D341Med (cell line): ENCODE data around the gene C2CD3.

Source experiments
- DNase-seq: peaks from one replicate; pipeline ENCODE4 v3.0.0; 2012; ENCODE audit warnings: low spot score

Gene C2CD3

DNA sequence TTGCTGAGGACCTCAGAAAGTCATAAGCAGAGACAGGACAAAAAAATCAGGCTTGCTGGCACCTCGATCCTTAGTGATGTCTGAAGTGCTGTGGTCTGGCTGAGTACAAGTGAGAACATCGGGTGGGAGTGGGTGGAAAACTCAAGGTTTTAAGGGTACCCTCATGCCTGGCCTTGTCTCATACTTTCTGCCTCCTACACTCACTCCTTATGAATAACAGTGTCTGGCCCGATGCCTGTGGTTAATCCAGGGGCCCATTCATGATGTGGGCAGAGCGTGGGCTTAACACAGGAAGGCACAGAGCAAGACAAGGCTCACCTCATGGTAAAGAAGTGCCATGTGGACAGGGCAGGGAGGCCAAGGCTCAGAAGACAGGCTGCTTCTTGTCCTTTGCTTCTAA, 150.9 kb downstream of the C2CD3 start:
- DNase-seq, result no peak

DNA sequence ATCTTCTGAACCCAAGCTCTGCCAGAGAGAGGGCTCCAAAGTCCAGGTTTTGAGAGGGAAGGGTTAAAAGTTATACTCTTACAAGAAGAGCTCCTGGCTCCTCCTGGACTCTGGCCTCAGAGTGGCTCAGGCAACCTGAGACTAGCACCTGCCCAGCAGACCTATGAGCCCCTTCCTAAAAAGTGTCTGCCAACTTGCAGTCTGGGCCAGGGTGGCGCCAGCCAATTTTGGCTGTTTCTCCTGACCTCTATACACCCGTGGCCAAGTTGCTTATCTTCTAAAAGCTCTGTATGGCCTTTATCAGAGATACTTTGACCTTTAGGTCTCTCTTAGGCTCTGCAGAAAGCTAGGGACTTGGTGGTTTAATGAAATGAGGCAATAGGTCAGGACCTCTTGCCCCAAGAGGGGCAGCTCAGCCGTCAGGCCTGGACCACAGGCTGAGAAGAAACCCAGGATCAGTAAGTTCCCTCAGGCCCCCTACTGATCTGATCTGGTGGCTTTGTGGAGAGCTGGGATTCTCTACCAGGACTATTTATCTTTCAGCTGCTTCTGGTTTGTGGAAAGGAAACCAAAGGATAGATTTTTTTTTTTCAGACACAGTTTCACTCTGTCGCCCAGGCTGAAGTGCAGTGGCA, 151.6 kb downstream of the C2CD3 start:
- DNase-seq, result no peak

DNA sequence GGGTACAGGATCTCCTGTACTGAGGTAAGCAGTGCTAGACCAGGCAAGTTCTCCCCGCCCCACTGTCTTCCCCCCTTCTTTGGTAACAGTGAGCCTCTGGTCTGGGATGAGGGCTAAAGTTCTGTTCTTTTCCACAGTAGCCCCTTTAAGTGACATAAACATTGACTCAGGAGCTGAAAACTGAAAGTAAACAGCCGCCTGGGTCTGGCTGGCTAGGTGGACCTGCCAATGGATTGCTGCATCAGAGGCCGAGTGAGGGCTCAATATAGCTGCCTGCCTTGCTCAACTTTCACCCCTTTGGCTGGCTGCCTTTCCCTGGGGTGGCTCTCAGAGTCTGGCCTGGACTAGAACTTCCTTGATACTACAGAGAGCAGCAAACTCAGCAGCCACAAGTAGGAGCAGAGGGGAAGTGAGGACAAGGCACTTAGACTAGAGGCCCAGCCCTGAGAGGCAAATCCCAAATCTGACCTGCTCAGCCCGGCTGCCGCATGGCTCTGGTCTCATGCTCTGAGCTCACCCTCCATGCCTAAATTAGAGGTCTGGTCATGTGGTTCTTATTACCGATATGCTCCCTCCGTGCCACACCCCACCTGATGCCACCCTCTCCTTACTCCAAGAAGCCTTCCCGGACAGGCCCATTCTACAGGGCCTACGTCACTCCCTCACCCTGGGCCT, 152.3 kb downstream of the C2CD3 start:
- no peak for DNase-seq

DNA sequence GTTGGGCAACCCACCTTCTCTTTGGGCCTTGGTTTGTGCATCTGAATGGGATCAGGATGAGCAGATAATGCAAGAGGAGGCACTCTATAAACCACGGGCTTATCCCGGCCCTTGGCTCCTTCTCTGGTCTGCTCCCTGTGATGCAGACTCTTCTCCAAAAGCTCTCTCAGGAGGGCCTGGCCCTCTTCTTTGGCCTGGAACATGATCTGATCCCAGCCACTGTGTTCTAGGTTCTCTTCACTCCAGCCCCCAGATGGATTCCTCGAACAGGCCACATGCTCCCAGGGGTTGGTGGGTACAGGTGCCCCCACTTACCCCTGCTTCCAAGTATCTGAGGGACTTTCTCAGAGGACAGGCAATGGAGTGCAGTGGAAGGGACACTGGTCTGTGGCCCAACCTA, 153.2 kb downstream of the C2CD3 start:
- DNase-seq, result no peak

DNA sequence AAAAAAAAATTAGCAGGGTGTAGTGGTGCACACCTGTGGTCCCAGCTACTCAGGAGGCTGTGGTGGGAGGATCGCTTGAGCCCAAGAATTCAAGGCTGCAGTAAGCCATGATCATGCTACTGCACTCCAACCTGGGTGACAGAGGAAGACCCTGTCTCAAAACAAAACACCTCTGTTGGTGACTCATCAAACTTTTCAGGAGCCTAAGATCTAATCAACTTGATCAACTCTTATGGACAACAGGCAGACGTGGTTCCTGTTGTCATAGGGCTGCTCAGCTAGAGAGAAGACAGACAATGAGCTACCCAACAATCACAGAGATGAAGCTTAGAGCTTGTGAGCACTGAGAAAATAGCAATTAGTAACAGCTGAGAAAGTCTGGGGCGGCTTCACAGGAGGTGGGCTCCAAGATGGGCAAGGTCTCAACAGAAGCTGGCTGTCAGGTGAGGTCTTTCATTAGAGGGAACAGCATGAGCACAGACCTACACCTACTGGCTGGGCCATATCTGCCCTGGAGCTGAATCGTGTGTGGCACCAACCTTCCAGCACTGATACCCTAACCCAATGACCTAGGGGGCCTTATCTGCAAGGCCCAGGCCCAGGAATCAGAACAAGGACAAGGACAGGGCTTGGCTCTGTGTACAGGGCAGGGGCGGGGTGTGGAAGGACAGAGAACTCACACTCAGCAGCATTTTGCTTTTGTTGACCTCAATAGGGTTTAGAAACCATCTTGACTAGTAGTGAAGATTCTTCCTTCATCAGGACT, 154.7 kb downstream of the C2CD3 start:
- DNase-seq, result no peak

DNA sequence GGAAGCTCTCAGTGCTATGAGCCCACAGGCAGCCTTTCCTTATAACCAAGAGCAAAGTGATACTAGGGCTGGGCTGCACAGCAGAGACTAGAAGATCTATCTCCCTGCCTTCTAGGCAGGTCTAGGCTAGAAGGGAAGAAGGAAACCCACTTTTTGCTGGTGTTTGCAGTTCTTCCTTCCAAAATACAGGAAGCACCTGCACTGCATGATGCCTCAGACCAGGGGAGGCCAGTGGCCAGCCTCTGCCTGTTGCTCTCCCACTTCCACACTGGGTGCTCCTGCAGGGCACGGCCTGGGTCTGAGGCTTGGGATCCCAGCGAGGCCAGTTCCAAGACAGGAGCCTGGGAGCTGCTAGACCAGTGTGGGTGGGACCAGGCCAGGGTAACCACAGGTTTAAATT, 155.9 kb downstream of the C2CD3 start:
- DNase-seq, result no peak

DNA sequence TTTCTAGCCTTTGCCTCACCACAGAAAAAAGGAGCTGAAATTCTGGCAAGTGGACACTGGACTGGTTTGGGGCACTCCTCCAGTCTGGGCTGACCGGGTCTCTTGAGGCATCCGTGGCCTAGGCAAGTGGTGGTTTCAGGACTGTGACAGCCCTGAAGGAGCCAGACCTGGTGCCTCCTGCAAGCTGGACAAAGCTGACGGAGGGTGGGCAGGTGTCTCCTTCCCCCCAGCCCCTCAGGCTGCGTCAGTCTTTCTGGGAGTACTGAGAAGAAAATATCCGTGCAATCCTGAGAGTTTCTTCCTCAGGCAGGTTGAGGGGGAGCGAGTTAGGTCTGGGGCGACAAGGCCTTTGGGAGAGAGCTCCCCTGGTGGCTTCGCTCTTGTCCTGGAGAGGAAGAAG, 157.7 kb downstream of the C2CD3 start:
- no peak for DNase-seq

DNA sequence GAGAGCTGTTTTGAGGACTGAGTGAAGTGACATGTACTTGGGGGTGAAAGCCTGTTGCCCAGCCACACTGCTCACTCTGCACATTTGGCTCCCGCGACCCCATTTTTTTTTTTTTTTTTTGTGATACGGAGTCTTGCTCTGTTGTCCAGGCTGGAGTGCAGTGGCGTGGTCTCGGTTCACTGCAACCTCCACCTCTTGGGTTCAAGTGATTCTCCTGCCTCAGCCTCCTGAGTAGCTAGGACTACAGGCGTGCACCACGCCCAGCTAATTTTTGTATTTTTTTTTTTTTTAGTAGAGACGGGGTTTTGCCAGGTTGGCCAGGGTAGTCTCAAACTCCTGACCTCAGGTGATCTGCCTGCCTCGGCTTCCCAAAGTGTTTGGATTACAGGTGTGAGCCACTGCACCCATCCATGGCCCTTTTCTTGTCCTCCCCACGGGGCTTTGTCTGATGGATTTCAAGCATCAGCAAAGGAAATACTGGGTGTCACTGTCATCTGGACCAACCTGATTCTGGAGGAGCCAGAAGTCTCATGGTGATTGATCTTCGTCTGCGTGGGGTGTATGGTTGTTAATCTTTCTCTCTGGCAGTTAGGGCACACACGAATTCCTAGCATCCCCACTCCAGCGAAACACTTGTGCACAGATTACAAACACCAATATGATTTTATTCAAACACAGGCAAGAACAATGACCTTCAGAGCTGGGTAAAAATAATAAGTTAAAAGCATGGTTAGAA, 158.6 kb downstream of the C2CD3 start:
- DNase-seq, result no peak

DNA sequence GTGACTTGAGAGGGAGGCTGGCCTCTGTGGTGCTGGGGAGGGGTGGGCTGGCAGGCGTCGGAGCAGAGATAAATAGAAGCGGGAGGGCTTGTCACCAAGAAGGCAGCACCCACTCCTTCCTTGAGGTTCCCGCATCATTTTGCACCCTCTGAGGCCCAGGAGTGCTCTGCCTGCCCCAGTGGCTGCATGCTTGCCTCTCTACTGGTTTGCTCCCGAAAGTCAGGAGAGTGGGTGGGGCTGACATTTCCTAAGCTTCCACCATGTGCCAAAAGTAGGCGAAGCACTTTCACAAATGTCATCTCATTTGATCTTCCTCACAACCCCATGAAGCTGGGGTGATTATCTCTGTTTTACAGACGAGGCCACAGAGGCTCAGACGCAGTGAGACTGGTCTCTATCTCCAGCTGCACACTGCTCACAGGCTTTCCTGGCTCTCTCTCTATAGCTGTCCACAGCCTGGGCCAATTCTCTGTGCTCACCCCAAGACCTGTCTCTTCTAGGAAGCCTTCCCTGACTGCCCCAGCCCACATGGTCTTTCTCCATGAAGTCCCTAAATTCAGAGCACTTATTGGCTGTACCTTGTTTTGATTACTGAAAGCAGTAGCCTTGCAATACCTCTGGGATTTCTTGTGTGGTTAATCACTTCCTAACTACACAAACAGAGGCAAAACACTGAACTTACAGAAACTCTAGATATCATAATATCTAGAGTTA, 159.3 kb downstream of the C2CD3 start:
- no peak for DNase-seq

DNA sequence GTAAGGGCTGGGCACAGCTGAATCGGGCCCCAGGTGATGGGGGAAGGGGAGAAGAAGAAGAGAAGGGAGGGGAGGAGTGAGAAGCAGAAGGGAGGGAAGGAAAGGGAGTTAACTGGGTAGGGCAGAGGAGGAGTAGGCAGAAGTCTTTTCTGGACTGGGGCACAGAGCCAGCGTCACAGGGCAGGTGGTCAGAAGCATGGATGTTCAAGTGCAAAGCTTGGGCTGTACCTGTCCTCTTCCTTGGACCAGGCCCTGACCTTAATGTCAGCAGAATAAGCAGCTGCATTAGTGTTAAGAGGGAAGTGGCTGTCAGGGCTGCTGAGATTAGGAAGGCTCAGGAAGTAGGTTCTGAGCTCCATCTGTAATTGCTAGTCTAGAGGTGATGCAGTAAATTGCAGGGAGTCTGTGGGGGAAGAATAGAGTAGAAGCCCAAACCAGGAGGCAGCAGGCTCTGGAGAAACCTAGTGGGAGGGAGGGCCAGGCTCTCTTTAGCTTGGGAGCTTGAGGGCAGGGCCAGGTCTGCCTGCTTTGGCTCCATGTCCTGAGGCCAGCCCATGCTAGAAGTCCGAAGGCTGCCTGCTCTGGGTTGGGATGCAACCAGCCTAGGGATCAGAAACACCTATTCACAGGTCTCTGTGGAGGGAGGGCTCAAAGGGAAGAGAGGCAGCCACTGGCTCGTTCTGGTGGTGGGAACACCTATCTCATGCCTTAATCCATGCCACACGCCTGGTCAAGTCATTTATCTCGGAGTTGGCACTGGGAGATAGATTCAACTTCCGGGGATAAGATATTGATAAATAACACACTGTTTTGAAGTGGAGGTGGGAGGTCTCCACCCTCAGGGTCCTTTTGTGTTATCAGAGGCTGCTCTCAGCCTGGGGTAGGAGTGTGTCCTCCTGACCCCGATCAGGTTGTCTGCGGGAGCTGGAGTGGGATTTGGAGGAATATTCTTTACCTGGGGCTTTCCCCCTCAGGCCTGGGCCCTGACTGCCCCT, 160.2 kb downstream of the C2CD3 start:
- DNase-seq, result no peak

DNA sequence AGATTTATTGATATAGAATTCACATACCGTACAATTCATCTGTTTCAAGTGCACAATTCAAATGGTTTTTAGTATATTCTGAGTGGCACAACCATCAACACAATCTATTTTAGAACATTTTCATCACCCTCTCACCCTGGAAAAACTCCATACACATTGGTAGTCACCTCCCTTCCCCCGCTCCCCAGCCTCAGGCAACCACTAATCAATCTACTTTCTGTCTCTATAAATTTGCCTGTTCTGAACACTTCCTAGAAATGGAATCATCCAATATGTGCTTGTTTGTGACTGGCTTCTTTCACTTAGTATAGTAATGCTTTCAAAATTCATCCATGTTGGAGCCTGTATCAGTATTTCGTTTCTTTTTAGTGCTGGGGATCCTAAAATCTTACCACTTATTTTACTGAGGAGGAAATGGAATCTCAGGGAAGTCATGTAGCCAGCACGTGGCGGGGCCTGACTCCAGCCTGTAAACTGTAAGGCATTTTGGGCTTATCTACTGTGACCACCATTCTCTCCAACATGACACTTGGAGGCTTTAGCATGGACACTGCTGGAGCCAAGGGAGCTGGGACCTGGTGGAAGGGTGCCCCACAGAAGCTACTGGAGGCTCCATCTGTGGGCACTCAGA, 161.0 kb downstream of the C2CD3 start:
- no peak for DNase-seq

DNA sequence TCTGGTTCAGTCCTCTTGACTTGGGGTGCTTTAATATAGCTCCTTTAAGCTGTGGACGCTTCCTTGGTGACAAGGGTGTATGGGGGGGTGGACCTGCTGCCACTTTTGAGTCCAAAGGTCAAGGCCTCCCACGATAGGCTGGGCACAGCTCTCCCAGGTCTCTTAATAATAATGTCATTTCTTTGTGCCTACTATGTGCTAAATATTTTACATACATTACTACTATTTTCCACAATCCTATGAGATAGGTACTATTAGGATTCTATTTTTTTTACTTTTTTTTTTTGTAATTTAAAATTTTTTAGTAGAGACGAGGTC, 161.6 kb downstream of the C2CD3 start:
- no peak for DNase-seq

DNA sequence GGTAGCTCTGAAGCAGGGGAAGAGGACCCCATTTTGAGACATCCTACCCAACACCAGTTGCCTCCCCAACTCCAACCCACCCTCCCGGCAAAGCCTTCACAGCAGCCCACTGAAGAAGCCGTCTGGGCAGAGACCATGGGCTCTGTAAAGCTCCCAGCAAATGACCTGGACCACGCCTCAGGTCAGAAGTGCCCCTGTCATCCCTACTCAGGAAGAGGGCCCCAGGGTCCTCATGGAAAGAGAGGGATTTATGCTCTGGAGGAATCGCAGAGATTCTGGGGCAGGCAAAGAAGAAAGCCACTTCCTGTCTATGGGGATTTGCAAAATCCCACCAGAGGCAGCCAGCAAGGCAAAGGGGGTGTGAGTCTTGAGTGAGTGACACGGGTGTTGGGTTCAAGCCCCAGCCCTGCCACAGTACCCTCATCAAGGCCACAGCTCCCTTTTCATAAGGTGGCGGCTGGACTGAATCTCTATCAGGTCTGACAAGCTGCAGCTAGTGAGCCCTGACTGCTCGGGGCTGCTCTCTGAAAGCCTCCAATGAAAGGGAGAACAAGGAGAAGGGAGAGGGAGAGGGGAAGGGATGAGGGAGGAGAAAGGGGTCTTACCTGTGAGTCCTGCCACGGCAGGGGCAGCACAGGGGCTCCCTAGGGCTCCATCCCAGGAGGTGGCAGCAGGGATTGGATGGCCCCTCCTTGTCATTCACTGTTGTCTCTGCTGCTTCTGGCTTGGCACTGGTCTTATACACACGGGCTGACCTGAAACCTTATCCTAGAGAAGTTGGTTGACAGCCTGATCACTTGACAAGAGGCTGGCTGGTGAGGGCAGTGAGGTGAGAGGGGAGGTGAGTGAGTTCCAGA, 162.2 kb downstream of the C2CD3 start, which contains the start of gene UCP3:
TSS of gene UCP3 (minus strand) at position 713 of the 857 bp plus-strand sequence. CDS start 2,043 bp downstream, outside the sequence.
- no peak for DNase-seq

DNA sequence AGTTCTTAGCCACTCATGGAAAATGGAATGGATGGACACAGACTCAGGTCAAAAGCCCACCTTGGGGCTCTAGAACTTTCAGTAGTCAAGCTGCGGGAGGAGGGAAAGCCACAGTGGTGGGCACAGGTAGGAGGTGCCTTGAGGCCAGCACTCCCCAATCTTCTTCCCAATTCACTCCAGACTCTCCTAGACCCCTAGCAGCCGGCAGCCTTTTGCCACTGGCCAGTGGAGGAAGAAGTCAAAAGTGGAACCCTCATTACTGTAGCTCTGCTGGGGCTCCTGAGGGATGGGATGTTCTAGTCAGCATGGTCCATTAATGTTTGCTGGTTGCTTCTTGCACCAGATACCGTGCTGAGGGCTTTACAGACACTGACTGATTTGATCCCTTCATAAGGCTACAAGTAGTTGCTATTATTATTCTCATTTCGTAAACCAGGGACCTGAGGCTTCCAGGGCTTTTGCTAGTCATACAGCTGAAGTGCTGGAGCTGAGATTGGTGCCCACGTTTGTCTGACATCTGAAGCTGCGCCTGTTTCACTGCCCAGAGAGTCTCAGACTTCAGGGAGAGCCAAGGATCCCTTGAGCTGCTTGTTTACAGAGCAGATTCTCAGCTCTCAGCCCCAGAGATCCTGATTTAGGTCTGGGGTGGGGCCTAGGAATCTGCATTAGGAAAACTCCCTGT, 163.0 kb downstream of the C2CD3 start:
- no peak for DNase-seq

DNA sequence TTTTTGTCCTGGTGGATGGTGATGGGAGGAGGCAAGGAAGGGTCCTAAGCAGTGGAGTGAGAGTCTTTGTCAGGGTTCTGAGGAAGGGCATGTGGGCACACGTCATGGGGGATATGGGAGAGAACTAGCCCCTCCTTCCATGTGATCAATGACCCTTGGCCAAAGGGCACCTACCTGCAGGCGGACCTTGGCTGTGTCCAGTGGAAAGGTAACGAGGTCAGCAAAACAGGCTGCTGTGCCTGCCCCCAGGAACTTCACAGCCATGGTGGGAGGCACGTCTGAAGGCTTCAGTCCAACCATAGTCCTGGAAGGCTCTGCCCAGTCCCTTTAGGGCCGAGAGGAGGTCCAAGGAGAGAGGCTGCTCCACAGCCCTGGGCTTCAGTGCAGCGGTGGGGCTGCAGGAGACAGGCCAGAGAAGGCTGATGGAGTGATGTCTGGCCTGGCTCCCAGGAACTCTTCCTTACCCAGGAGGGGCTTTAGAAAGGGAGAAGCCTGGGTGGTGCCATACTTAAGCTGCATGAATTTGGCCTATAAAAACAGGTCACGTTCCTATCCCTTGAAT, 164.0 kb downstream of the C2CD3 start:
- DNase-seq, result no peak

DNA sequence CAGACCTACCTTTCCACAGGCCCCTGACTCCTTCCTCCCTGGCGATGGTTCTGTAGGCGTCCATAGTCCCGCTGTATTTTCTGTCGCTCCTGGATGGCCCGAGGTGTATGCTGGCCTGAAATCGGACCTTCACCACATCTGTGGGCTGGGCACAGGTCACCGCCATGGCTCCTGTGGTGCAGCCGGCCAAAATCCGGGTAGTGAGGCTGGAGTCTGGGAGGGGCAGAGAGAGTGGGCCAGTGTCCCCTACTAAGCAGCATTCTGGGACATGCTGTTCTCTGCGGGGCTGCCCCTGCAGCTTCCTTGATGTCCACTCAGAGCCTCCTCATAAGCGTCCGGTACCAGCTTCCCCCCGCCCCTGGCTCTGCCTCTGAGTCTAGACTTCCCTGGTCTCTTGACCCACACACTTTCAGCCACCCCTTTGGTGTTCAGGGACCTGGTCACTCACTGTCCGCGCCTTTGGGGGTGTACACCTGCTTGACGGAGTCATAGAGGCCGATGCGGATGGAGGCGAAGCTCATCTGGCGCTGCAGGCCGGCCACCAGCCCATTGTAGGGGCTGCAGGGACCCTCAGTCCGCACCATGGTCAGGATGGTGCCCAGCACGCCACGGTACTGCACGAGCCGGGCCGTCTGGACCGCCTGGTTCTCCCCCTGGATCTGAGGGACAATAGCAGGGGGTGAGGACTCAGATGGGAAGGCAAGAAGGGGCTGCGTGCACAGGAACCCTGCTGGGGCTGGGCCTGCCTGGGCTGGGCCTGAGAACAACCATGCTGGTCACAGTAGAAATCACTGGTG, 164.9 kb downstream of the C2CD3 start:
- DNase-seq, result no peak

DNA sequence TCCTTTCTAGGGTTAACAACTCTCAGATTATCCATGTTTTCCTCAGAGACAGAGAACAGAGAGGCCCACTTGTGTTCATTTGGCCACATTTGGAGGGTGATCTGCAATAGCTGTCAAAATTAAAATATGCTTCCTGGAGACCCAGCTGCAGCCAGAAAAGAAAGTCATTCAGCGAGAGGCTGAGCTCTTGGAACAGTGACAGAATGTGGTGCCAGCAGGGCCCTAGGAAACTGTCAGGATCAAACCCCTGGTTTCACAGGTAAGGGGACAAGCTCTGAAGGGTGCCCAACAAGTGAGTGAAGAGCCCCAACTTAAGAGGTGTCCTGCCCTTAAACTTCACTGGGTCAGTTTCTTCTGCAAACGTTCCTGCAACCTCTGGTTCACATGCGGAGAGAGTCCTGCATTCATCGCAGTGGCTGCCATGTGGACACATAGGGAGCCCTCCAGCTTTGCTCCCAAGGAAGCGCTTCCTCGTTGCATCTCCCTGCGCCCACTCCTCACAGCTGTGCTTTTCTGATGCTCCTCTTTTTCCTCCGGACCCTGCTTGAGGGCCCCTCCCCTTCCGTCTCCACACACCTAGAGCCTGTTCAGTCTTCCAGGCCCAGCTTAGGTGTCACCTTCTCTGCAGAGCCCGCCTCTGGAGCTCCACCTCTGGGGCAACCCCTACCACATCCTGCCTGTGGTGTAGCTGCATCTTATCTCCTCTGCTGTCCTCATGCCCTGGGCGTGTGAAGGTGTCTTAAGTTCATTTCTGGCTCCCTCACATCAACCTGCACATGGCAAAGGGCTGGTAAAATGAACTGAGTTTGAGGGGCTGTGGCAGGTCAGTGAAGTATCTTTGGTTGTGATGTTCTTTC, 165.8 kb downstream of the C2CD3 start:
- no peak for DNase-seq
